HCT116 (cell line): ENCODE data around the gene HMSD. TPM values are rescaled to one million over a fixed set of nuclear protein-coding genes. Genes with fewer than 3 reads are reported as not detected.

Experiments used
- ATAC-seq: fragments of 200-7000 bp; cut with Tn5 transposase; 2 replicates; pipeline ENCODE4 v1.9.1; 2020; ENCODE audit warnings: mild to moderate bottlenecking, moderate library complexity
- BruUV-seq: library from RNA; stranded (reverse); fragments of 400-500 nt; replicated peaks from 2 replicates; lab custom pipeline; 2021; lab: Mats Ljungman, UMichigan
- CTCF ChIA-PET: fragments of 300-600 bp; sonication (Branson Sonifier 250); formaldehyde crosslinking; loops from one replicate; lab custom pipeline; 2021; ENCODE audit warnings: antibody characterized with exemption; lab: Charles Lee
- POLR2A ChIA-PET: fragments of 300-600, 350-600 bp; sonication (Branson Sonifier 250); formaldehyde crosslinking; loops from one replicate; lab custom pipeline; 2021; ENCODE audit warnings: antibody characterized with exemption; lab: Charles Lee
- RAD21 ChIA-PET, 2 experiments: fragments of 300-600 bp; sonication (Branson Sonifier 250); formaldehyde crosslinking; loops; one replicate each; lab custom pipeline; 2023; ENCODE audit warnings: low total read pairs in 2 of 2; ENCODE audit not compliant: uncharacterized antibody in 2 of 2, unreplicated experiment in 2 of 2, low non-redundant PET in 1 of 2; lab: Charles Lee
- DNase-seq: peaks from one replicate; pipeline ENCODE4 v3.0.0-alpha.2; 2010; ENCODE audit warnings: low read depth, low spot score
- H2AFZ ChIP-seq: fragments of 200-600 bp; shearing (Covaris generic), sonication (generic); 2 replicates; pipeline ENCODE4 v1.6.1; 2017; ENCODE audit warnings: low read depth, mixed run types, mixed read lengths, antibody characterized with exemption, low read length; ENCODE audit not compliant: poor library complexity, severe bottlenecking
- H3K27ac ChIP-seq: 2 replicates; pipeline ENCODE4 v1.5.1; 2012; ENCODE audit warnings: low read depth, low read length
- H3K27me3 ChIP-seq: fragments of 200-600 bp; sonication (generic); 2 replicates; pipeline ENCODE4 v1.6.1; 2016; ENCODE audit warnings: mixed run types, low read length, mixed read lengths; ENCODE audit not compliant: insufficient read depth
- H3K36me3 ChIP-seq, 2 experiments: fragments of 200-500 bp in 1 of 2; fragments of 200-600 bp in 1 of 2; sonication (Bioruptor generic) in 1 of 2; sonication (generic) in 1 of 2; 2 replicates each; pipeline versions ENCODE4 v1.5.1 to v1.6.1; 2014 to 2016; ENCODE audit warnings: low read length in 2 of 2, inconsistent platforms in 1 of 2, mixed read lengths in 1 of 2, mixed run types in 1 of 2; ENCODE audit not compliant: insufficient read depth in 2 of 2, control insufficient read depth in 1 of 2
- H3K4me1 ChIP-seq, 2 experiments: fragments of 200-600 bp in 1 of 2; sonication (generic) in 1 of 2; 2 replicates each; pipeline versions ENCODE4 v1.5.1 to v1.6.1; 2012 to 2017; ENCODE audit warnings: low read length in 2 of 2, inconsistent platforms in 1 of 2, mild to moderate bottlenecking in 1 of 2, mixed read lengths in 1 of 2, mixed run types in 1 of 2, moderate library complexity in 1 of 2; ENCODE audit not compliant: insufficient read depth in 2 of 2, control insufficient read depth in 1 of 2
- H3K4me2 ChIP-seq: fragments of 200-600 bp; sonication (generic); 2 replicates; pipeline ENCODE4 v1.6.1; 2017; ENCODE audit warnings: mixed run types, low read length, mixed read lengths
- H3K4me3 ChIP-seq, 2 experiments: fragments of 200-600 bp in 1 of 2; sonication (generic) in 1 of 2; replicated peaks in 1 of 2; 2 replicates each; pipeline ENCODE4 v1.5.1; 2011 to 2016; ENCODE audit warnings: low read length in 2 of 2, control low read depth in 1 of 2, low read depth in 1 of 2, mild to moderate bottlenecking in 1 of 2, mixed read lengths in 1 of 2, mixed run types in 1 of 2
- H3K79me2 ChIP-seq: fragments of 200-600 bp; sonication (generic); 2 replicates; pipeline ENCODE4 v1.6.1; 2017; ENCODE audit warnings: mild to moderate bottlenecking, mixed run types, low read length, moderate library complexity, mixed read lengths; ENCODE audit not compliant: insufficient read depth
- H3K9ac ChIP-seq: fragments of 200-600 bp; sonication (generic); 2 replicates; pipeline ENCODE4 v1.6.1; 2016; ENCODE audit warnings: low read length, mixed read lengths
- H3K9me2 ChIP-seq: fragments of 200-600 bp; sonication (generic), shearing (Covaris generic); 2 replicates; pipeline ENCODE4 v1.6.1; 2017; ENCODE audit warnings: mixed run types, mild to moderate bottlenecking, moderate library complexity; ENCODE audit not compliant: insufficient read depth
- H3K9me3 ChIP-seq, 2 experiments: fragments of 200-500 bp in 1 of 2; fragments of 200-600 bp in 1 of 2; sonication (Bioruptor generic) in 1 of 2; sonication (generic) in 1 of 2; 2 replicates each; pipeline ENCODE4 v1.6.1; 2014 to 2017; ENCODE audit warnings: low read length in 2 of 2, mixed read lengths in 2 of 2, inconsistent platforms in 1 of 2, low read depth in 1 of 2, mild to moderate bottlenecking in 1 of 2, mixed run types in 1 of 2, moderate library complexity in 1 of 2; ENCODE audit not compliant: control insufficient read depth in 1 of 2, insufficient read depth in 1 of 2
- H4K20me1 ChIP-seq: fragments of 200-600 bp; sonication (generic), shearing (Covaris generic); 2 replicates; pipeline ENCODE4 v1.6.1; 2017; ENCODE audit warnings: mixed run types, mild to moderate bottlenecking, moderate library complexity; ENCODE audit not compliant: insufficient read depth
- CTCF ChIP-seq, 3 experiments: fragments of 200-600 bp in 1 of 3; sonication (generic) in 1 of 3; IDR thresholded peaks in 2 of 3; conservative IDR thresholded peaks in 1 of 3; 2 replicates each; pipeline ENCODE4 v1.5.1; 2012 to 2017; ENCODE audit warnings: low read depth in 2 of 3, low read length in 2 of 3, antibody characterized with exemption in 1 of 3, borderline replicate concordance in 1 of 3, control low read depth in 1 of 3, mild to moderate bottlenecking in 1 of 3, mixed read lengths in 1 of 3, mixed run types in 1 of 3, moderate library complexity in 1 of 3; ENCODE audit not compliant: insufficient read depth in 1 of 3
- ELF1 ChIP-seq: IDR thresholded peaks from 2 replicates; pipeline ENCODE4 v1.6.1; 2012; ENCODE audit warnings: low read depth, borderline replicate concordance
- FOSL1 ChIP-seq: IDR thresholded peaks from 2 replicates; pipeline ENCODE4 v1.6.1; 2012; ENCODE audit warnings: low read depth
- MAX ChIP-seq: IDR thresholded peaks from 2 replicates; pipeline ENCODE4 v1.6.1; 2012
- SIN3A ChIP-seq: IDR thresholded peaks from 2 replicates; pipeline ENCODE4 v1.6.1; 2012; ENCODE audit warnings: low read depth
- SP1 ChIP-seq: IDR thresholded peaks from 2 replicates; pipeline ENCODE4 v1.6.1; 2012; ENCODE audit warnings: low read depth
- SRF ChIP-seq: IDR thresholded peaks from 2 replicates; pipeline ENCODE4 v1.6.1; 2012; ENCODE audit warnings: low read depth
- YY1 ChIP-seq: IDR thresholded peaks from 2 replicates; pipeline ENCODE4 v1.6.1; 2011; ENCODE audit warnings: low read length, low read depth, moderate library complexity, mild to moderate bottlenecking; ENCODE audit not compliant: insufficient replicate concordance; ENCODE audit errors: extremely low read depth
- ZBTB33 ChIP-seq: IDR thresholded peaks from 2 replicates; pipeline ENCODE4 v1.6.1; 2011; ENCODE audit warnings: mild to moderate bottlenecking, low read length, moderate library complexity; ENCODE audit not compliant: insufficient replicate concordance; ENCODE audit errors: extremely low read depth
- ZFX ChIP-seq: fragments of 450-650 bp; IDR thresholded peaks from 2 replicates; pipeline ENCODE4 v1.6.1; 2017
- intact Hi-C: fragments of 100-400 bp; cut with micrococcal nuclease; formaldehyde crosslinking; loops from 2 replicates; pipeline ENCODE4 v1.10.0; 2022
- total RNA-seq: library from RNA; stranded (reverse); gene quantifications from one replicate; pipeline ENCODE4 v1.2.1, GENCODE V29; 2021; ENCODE audit not compliant: unreplicated experiment

Gene HMSD
- total RNA-seq, 1 experiment from 2014 or later = 5.3 TPM

- H3K4me1 ChIP-seq = no peaks in the 10 kb centered on the region
- no peak overlapping the region for H2AFZ ChIP-seq
- no peaks in the 10 kb centered on the region for H3K79me2 ChIP-seq
- H3K4me2 ChIP-seq = no peak overlapping the region
- no peaks in the 10 kb centered on the region for H3K36me3 ChIP-seq
- intact Hi-C loops = no loop called here
- H3K4me3 ChIP-seq = no peak overlapping the region
- H3K9me3 ChIP-seq = no peaks in the 10 kb centered on the region
- no peak for DNase-seq
- no peaks in the 10 kb centered on the region for H4K20me1 ChIP-seq
- POLR2A ChIA-PET = no interaction called here
- no peak overlapping the region for H3K27ac ChIP-seq
- BruUV-seq = no TSS peak
- H3K9ac ChIP-seq = no peak overlapping the region
- H3K27me3 ChIP-seq = no peaks in the 10 kb centered on the region
- RAD21 ChIA-PET = no interaction called here
- no peaks in the 10 kb centered on the region for H3K9me2 ChIP-seq
- TF ChIP-seq ZFX = no peak
- no peak for TF ChIP-seq YY1
- no peak for TF ChIP-seq MAX
- TF ChIP-seq CTCF (IDR thresholded peaks at IDR 0.05 in 2 of 3, conservative IDR thresholded peaks at IDR 0.05 in 1 of 3; ENCODE audit: borderline replicate concordance in 1 of 3, insufficient read depth in 1 of 3, low read depth in 2 of 3, low read length in 2 of 3) = no peak
- TF ChIP-seq SP1 = no peak
- TF ChIP-seq FOSL1 = no peak
- TF ChIP-seq SIN3A = no peak
- no peak for TF ChIP-seq ELF1
- no peak for TF ChIP-seq SRF
- no peak for TF ChIP-seq ZBTB33
- CTCF ChIA-PET = no interaction called here
- ATAC-seq = no peak
Observed at GRCh38 chr18:63906056-63906455, 43.0 kb upstream of the HMSD start.
